Measurements from ENCODE around the gene C1QTNF8. TPM values are rescaled to one million over a fixed set of nuclear protein-coding genes. Genes with fewer than 3 reads are reported as not detected.

C1QTNF8 gene
- total RNA-seq, 2 experiments from 2014 or later: not detected

GRCh38 chr16:1079786-1080525 lies 16.1 kb downstream of the C1QTNF8 start:
- Mint-ChIP-seq H3K27ac (no peak overlapping the region), H3K4me3 (no peak overlapping the region), H3K36me3 (ENCODE audit: low read depth) (no peaks in the 10 kb centered on the region), H3K4me1 (no peaks in the 10 kb centered on the region), H3K27me3 (peaks cover 2% of the 10 kb centered on the region), H3K9me3 (peaks cover under 1% of the 10 kb centered on the region)
- POLR2A ChIA-PET: no interaction called here
- CTCF ChIA-PET: no interaction called here
- no peak for DNase-seq

GRCh38 chr16:1079341-1079740 lies 16.7 kb downstream of the C1QTNF8 start:
- no peaks in the 10 kb centered on the region for H3K4me1 Mint-ChIP-seq

GRCh38 chr16:1078579-1079021 lies 17.4 kb downstream of the C1QTNF8 start:
- CTCF ChIA-PET: no interaction called here
- Mint-ChIP-seq H3K4me1 (no peaks in the 10 kb centered on the region), H3K36me3 (ENCODE audit: low read depth) (no peaks in the 10 kb centered on the region), H3K27me3 (peaks cover 2% of the 10 kb centered on the region), H3K4me3 (no peak overlapping the region), H3K9me3 (no peaks in the 10 kb centered on the region), H3K27ac (no peak overlapping the region)
- POLR2A ChIA-PET: no interaction called here
- DNase-seq: no peak

More at GRCh38 chr16:1079341-1079740, 16.7 kb downstream of the C1QTNF8 start:
- Mint-ChIP-seq H3K9me3 (no peaks in the 10 kb centered on the region), H3K4me3 (no peak overlapping the region), H3K27ac (no peak overlapping the region), H3K36me3 (ENCODE audit: low read depth) (no peaks in the 10 kb centered on the region), H3K27me3 (peaks cover 2% of the 10 kb centered on the region)
- DNase-seq: no peak
- CTCF ChIA-PET: no interaction called here
- POLR2A ChIA-PET: no interaction called here

- H3K9me3 Mint-ChIP-seq: no peaks in the 10 kb centered on the region
- H3K36me3 Mint-ChIP-seq (ENCODE audit: low read depth): no peaks in the 10 kb centered on the region
- H3K27me3 Mint-ChIP-seq: peaks cover 2% of the 10 kb centered on the region
- no peak overlapping the region for H3K4me3 Mint-ChIP-seq
- CTCF ChIA-PET: no interaction called here
- no peak overlapping the region for H3K27ac Mint-ChIP-seq
- POLR2A ChIA-PET: no interaction called here
- no peaks in the 10 kb centered on the region for H3K4me1 Mint-ChIP-seq
- no peak for DNase-seq
These were observed 18.0 kb downstream of the C1QTNF8 start for GRCh38 chr16:1077877-1078578.

GRCh38 chr16:1076801-1077576 lies 19.1 kb downstream of the C1QTNF8 start:
- H3K27ac Mint-ChIP-seq: no peak overlapping the region
- DNase-seq: no peak
- CTCF ChIA-PET: no interaction called here
- H3K27me3 Mint-ChIP-seq: peaks cover 5% of the 10 kb centered on the region
- POLR2A ChIA-PET: no interaction called here
- H3K9me3 Mint-ChIP-seq: no peaks in the 10 kb centered on the region
- H3K4me3 Mint-ChIP-seq: no peak overlapping the region
- H3K4me1 Mint-ChIP-seq: no peaks in the 10 kb centered on the region
- no peaks in the 10 kb centered on the region for H3K36me3 Mint-ChIP-seq (ENCODE audit: low read depth)

- Mint-ChIP-seq H3K36me3 (ENCODE audit: low read depth) (no peaks in the 10 kb centered on the region), H3K4me1 (no peaks in the 10 kb centered on the region), H3K27ac (no peak overlapping the region), H3K4me3 (no peak overlapping the region), H3K27me3 (peaks cover 10% of the 10 kb centered on the region), H3K9me3 (no peaks in the 10 kb centered on the region)
- ChIA-PET CTCF (no interaction called here), POLR2A (no interaction called here)
- no peak for DNase-seq
These were observed 20.5 kb downstream of the C1QTNF8 start for GRCh38 chr16:1075546-1075945.

- H3K27me3 Mint-ChIP-seq: peaks cover 12% of the 10 kb centered on the region
- POLR2A ChIA-PET: no interaction called here
- DNase-seq: no peak
These were observed 21.7 kb downstream of the C1QTNF8 start for GRCh38 chr16:1074379-1074649.

GRCh38 chr16:1073566-1074378 lies 22.3 kb downstream of the C1QTNF8 start:
- Mint-ChIP-seq H3K4me1 (no peaks in the 10 kb centered on the region), H3K9me3 (no peaks in the 10 kb centered on the region), H3K36me3 (ENCODE audit: low read depth) (no peaks in the 10 kb centered on the region), H3K27me3 (peaks cover 12% of the 10 kb centered on the region), H3K27ac (no peak overlapping the region), H3K4me3 (no peak overlapping the region)
- POLR2A ChIA-PET: no interaction called here
- CTCF ChIA-PET: no interaction called here
- no peak for DNase-seq

More at GRCh38 chr16:1074379-1074649, 21.7 kb downstream of the C1QTNF8 start:
- Mint-ChIP-seq H3K4me1 (no peaks in the 10 kb centered on the region), H3K36me3 (ENCODE audit: low read depth) (no peaks in the 10 kb centered on the region), H3K4me3 (no peak overlapping the region), H3K9me3 (no peaks in the 10 kb centered on the region), H3K27ac (no peak overlapping the region)
- CTCF ChIA-PET: no interaction called here

- POLR2A ChIA-PET: no interaction called here
- no peaks in the 10 kb centered on the region for H3K9me3 Mint-ChIP-seq
- CTCF ChIA-PET: no interaction called here
- no peak overlapping the region for H3K27ac Mint-ChIP-seq
- no peak overlapping the region for H3K4me3 Mint-ChIP-seq
- peaks cover 12% of the 10 kb centered on the region for H3K27me3 Mint-ChIP-seq
- H3K36me3 Mint-ChIP-seq (ENCODE audit: low read depth): no peaks in the 10 kb centered on the region
- no peaks in the 10 kb centered on the region for H3K4me1 Mint-ChIP-seq
- no peak for DNase-seq
These were observed 22.8 kb downstream of the C1QTNF8 start for GRCh38 chr16:1073262-1073558.

GRCh38 chr16:1072526-1073261 lies 23.4 kb downstream of the C1QTNF8 start, which contains the start of gene SSTR5:
SSTR5 (plus strand) TSS chr16:1072747; CDS start chr16:1078869, 6,122 bp downstream.
- no peak for DNase-seq
- CTCF ChIA-PET: no interaction called here
- Mint-ChIP-seq H3K27ac (no peak within 1 kb of the TSS), H3K4me1 (peaks cover 1% of the 10 kb centered on the region), H3K4me3 (no peak within 1 kb of the TSS), H3K36me3 (ENCODE audit: low read depth) (no peaks in the 10 kb centered on the region), H3K9me3 (no peaks in the 10 kb centered on the region), H3K27me3 (peaks cover 14% of the 10 kb centered on the region)
- POLR2A ChIA-PET: no interaction called here

GRCh38 chr16:1071561-1072225 lies 24.4 kb downstream of the C1QTNF8 start:
- Mint-ChIP-seq H3K4me3 (no peak overlapping the region), H3K27ac (no peak overlapping the region), H3K9me3 (no peaks in the 10 kb centered on the region), H3K27me3 (peaks cover 19% of the 10 kb centered on the region), H3K36me3 (ENCODE audit: low read depth) (no peaks in the 10 kb centered on the region), H3K4me1 (peaks cover 4% of the 10 kb centered on the region)
- DNase-seq: no peak
- CTCF ChIA-PET: interaction anchor here (1.8 kb wide), 1 partner anchor 14 kb away, joined by 6 read pairs; no protein-coding TSS in a partner anchor
- POLR2A ChIA-PET: no interaction called here

GRCh38 chr16:1070864-1071408 lies 25.1 kb downstream of the C1QTNF8 start:
- CTCF ChIA-PET: interaction anchor here (1.8 kb wide), 1 partner anchor 13 kb away, joined by 6 read pairs; no protein-coding TSS in a partner anchor
- H3K27ac Mint-ChIP-seq: no peak overlapping the region

More at GRCh38 chr16:1070864-1071408, 25.1 kb downstream of the C1QTNF8 start:
- Mint-ChIP-seq H3K9me3 (no peaks in the 10 kb centered on the region), H3K36me3 (ENCODE audit: low read depth) (no peaks in the 10 kb centered on the region), H3K27me3 (peaks cover 17% of the 10 kb centered on the region), H3K4me3 (no peak overlapping the region), H3K4me1 (peaks cover 4% of the 10 kb centered on the region)
- POLR2A ChIA-PET: no interaction called here
- DNase-seq: no peak
